A673 (cell line): ENCODE results near the gene TMC3. TPM values are rescaled to one million over a fixed set of nuclear protein-coding genes. Genes with fewer than 3 reads are reported as not detected.

Source experiments
- BruUV-seq: library from RNA; stranded (reverse); fragments of 400-500 nt; replicated peaks from 2 replicates; lab custom pipeline; 2021; lab: Mats Ljungman, UMichigan
- CTCF ChIA-PET: fragments of 300-600 bp; sonication (Branson Sonifier 250); formaldehyde crosslinking; loops from one replicate; lab custom pipeline; 2022; ENCODE audit warnings: antibody characterized with exemption; lab: Charles Lee
- POLR2A ChIA-PET: fragments of 300-600 bp; sonication (Branson Sonifier 250); formaldehyde crosslinking; loops from one replicate; lab custom pipeline; 2022; ENCODE audit warnings: antibody characterized with exemption; ENCODE audit not compliant: low non-redundant PET; lab: Charles Lee
- DNase-seq: peaks from one replicate; pipeline ENCODE4 v3.0.0-alpha.2; 2015; ENCODE audit warnings: low spot score
- H3K27ac ChIP-seq: fragments of 200-600 bp; sonication (generic); 2 replicates; pipeline ENCODE4 v1.5.1; 2016; ENCODE audit warnings: mixed run types, low read depth, mild to moderate bottlenecking, mixed read lengths, antibody characterized with exemption, low read length; ENCODE audit not compliant: poor library complexity, severe bottlenecking
- H3K27me3 ChIP-seq: fragments of 200-600 bp; sonication (generic); replicated peaks from 2 replicates; pipeline ENCODE4 v1.6.1; 2017; ENCODE audit warnings: mixed run types, low read depth, mild to moderate bottlenecking, mixed read lengths, antibody characterized with exemption, low read length; ENCODE audit not compliant: insufficient read depth, poor library complexity
- H3K36me3 ChIP-seq: fragments of 200-600 bp; sonication (generic); 2 replicates; pipeline ENCODE4 v1.6.1; 2016; ENCODE audit warnings: mixed run types, mild to moderate bottlenecking, mixed read lengths, antibody characterized with exemption, low read length; ENCODE audit not compliant: insufficient read depth, poor library complexity, severe bottlenecking
- H3K4me1 ChIP-seq: fragments of 200-600 bp; sonication (generic); 2 replicates; pipeline ENCODE4 v1.6.1; 2017; ENCODE audit warnings: mixed run types, mild to moderate bottlenecking, mixed read lengths, antibody characterized with exemption, low read length; ENCODE audit not compliant: insufficient read depth, poor library complexity, severe bottlenecking
- H3K4me3 ChIP-seq: fragments of 200-600 bp; sonication (generic); 2 replicates; pipeline ENCODE4 v1.5.1; 2016; ENCODE audit warnings: low read depth, mixed run types, mild to moderate bottlenecking, mixed read lengths, low read length; ENCODE audit not compliant: poor library complexity, severe bottlenecking
- H3K9me3 ChIP-seq: fragments of 200-600 bp; sonication (generic); 2 replicates; pipeline ENCODE4 v1.6.1; 2016; ENCODE audit warnings: mixed run types, low read depth, mild to moderate bottlenecking, mixed read lengths, antibody characterized with exemption, low read length; ENCODE audit not compliant: poor library complexity, severe bottlenecking
- CTCF ChIP-seq: fragments of 300-800, 200-600 bp; sonication (generic); conservative IDR thresholded peaks from 2 replicates; pipeline ENCODE4 v1.5.1; 2017; ENCODE audit warnings: low read depth, mild to moderate bottlenecking, antibody characterized with exemption, low read length, moderate library complexity, mixed read lengths
- EZH2 ChIP-seq: fragments of 200-600 bp; sonication (generic); IDR thresholded peaks from 2 replicates; pipeline ENCODE4 v1.6.1; 2017; ENCODE audit warnings: borderline replicate concordance, low read depth, mild to moderate bottlenecking, mixed read lengths, antibody characterized with exemption, low read length; ENCODE audit not compliant: poor library complexity, severe bottlenecking
- intact Hi-C: fragments of 100-400 bp; cut with micrococcal nuclease; formaldehyde crosslinking; loops from one replicate; pipeline ENCODE4 v1.10.0; 2022; ENCODE audit not compliant: unreplicated experiment
- total RNA-seq: library from RNA; stranded (reverse); gene quantifications from 2 replicates; pipeline ENCODE4 v1.2.3, GENCODE V29; 2021

TMC3 gene
- total RNA-seq, 1 experiment from 2014 or later, result not detected

GRCh38 chr15:81322676-81323253 lies 51.2 kb downstream of the TMC3 start:
- H3K4me3 ChIP-seq, result no peak overlapping the region
- H3K9me3 ChIP-seq, result no peaks in the 10 kb centered on the region
- DNase-seq, result no peak
- CTCF ChIA-PET, result no interaction called here
- TF ChIP-seq EZH2, result no peak
- no peak for TF ChIP-seq CTCF
- H3K4me1 ChIP-seq, result no peaks in the 10 kb centered on the region
- BruUV-seq, result no TSS peak
- H3K27me3 ChIP-seq, result no peaks in the 10 kb centered on the region
- H3K36me3 ChIP-seq, result no peaks in the 10 kb centered on the region
- no peak overlapping the region for H3K27ac ChIP-seq
- POLR2A ChIA-PET, result no interaction called here
- intact Hi-C loops, result loop anchor here (5.0 kb wide), 1 partner anchor 45 kb away; no protein-coding TSS in a partner anchor

- no TSS peak for BruUV-seq
- no peak overlapping the region for H3K4me3 ChIP-seq
Measured at GRCh38 chr15:81321667-81322066, 52.3 kb downstream of the TMC3 start.

GRCh38 chr15:81317642-81318017 lies 56.4 kb downstream of the TMC3 start:
- H3K4me3 ChIP-seq, result no peak overlapping the region
- no peak overlapping the region for H3K27ac ChIP-seq
- H3K36me3 ChIP-seq, result no peaks in the 10 kb centered on the region
- intact Hi-C loops, result no loop called here
- no peak for TF ChIP-seq CTCF
- TF ChIP-seq EZH2, result no peak
- BruUV-seq, result no TSS peak
- H3K4me1 ChIP-seq, result no peaks in the 10 kb centered on the region
- H3K27me3 ChIP-seq, result no peaks in the 10 kb centered on the region
- ChIA-PET POLR2A (no interaction called here), CTCF (no interaction called here)
- no peak for DNase-seq
- no peaks in the 10 kb centered on the region for H3K9me3 ChIP-seq

More at GRCh38 chr15:81321667-81322066, 52.3 kb downstream of the TMC3 start:
- Histone ChIP-seq H3K9me3 (no peaks in the 10 kb centered on the region), H3K27ac (no peak overlapping the region), H3K27me3 (no peaks in the 10 kb centered on the region), H3K4me1 (no peaks in the 10 kb centered on the region), H3K36me3 (no peaks in the 10 kb centered on the region)
- DNase-seq, result no peak
- ChIA-PET POLR2A (no interaction called here), CTCF (no interaction called here)
- TF ChIP-seq CTCF (no peak), EZH2 (no peak)
- intact Hi-C loops, result loop anchor here (5.0 kb wide), 1 partner anchor 44 kb away; no protein-coding TSS in a partner anchor
